ENCODE data around the gene SLC9A9. TPM values are rescaled to one million over a fixed set of nuclear protein-coding genes. Genes with fewer than 3 reads are reported as not detected.

The SLC9A9 gene
- total and polyA plus RNA-seq, 2 experiments from 2014 or later, result 2.2 to 6.8 TPM

DNA sequence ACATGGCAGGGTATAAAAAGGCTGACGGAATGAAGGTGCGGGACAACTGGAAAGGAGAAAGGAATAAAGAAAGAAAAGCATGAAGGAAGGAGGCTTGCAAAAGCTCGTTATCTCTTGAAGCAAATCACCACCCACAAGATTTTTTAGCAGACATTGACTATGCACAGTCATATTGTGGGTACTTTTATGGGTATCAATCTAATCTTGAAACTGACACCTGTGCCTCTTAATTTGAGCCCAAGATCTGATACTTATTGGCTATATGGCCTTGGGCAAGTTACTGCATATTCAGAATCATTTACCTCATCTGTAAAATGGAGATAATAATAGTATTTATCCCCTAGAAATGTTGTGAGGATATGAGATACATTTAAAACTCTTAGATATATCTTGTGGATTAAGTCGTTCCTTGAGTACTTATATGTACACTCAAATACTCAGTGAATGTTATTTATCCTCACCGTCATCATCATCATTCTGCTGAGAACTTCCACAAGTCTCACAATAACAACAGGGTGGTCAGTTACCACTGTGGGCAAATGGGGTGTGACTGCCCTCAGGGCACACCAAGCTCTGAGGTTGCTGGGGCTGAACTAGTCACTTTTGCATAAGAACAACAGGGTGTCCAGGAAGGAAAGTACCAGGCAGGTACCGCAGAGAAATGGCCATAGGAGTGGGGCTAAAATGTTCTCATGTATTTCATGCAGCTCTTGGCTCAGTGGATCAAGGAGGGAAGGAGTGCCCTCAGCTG, 266.1 kb downstream of the SLC9A9 start:
- DNase-seq (ENCODE audit: low spot score), result no peak
- Histone ChIP-seq H2AFZ (no peak overlapping the region), H3K9me3 (ENCODE audit: low read depth) (no peaks in the 10 kb centered on the region), H3K4me1 (ENCODE audit: insufficient read depth) (peaks cover 3% of the 10 kb centered on the region), H3K36me3 (replicated peaks; ENCODE audit: insufficient read depth, low read depth) (no peaks in the 10 kb centered on the region), H3K79me2 (no peaks in the 10 kb centered on the region), H3K4me2 (no peak overlapping the region), H4K20me1 (ENCODE audit: insufficient read depth, poor library complexity, severe bottlenecking) (no peaks in the 10 kb centered on the region), H3K27me3 (no peaks in the 10 kb centered on the region), H3K9me2 (replicated peaks; ENCODE audit: insufficient read depth) (no peaks in the 10 kb centered on the region), H3K4me3 (no peak overlapping the region), H3K27ac (no peak overlapping the region)
- WGBS (ENCODE audit: low lambda C conversion rate, missing lambda C conversion rate), result 94% methylated on average over 6 of the region's 6 CpGs
- no peak for TF ChIP-seq EZH2phosphoT487 (IDR thresholded peaks at IDR 0.05; ENCODE audit: low read depth, severe bottlenecking, unreplicated experiment)
- TF ChIP-seq, protein P1, sequence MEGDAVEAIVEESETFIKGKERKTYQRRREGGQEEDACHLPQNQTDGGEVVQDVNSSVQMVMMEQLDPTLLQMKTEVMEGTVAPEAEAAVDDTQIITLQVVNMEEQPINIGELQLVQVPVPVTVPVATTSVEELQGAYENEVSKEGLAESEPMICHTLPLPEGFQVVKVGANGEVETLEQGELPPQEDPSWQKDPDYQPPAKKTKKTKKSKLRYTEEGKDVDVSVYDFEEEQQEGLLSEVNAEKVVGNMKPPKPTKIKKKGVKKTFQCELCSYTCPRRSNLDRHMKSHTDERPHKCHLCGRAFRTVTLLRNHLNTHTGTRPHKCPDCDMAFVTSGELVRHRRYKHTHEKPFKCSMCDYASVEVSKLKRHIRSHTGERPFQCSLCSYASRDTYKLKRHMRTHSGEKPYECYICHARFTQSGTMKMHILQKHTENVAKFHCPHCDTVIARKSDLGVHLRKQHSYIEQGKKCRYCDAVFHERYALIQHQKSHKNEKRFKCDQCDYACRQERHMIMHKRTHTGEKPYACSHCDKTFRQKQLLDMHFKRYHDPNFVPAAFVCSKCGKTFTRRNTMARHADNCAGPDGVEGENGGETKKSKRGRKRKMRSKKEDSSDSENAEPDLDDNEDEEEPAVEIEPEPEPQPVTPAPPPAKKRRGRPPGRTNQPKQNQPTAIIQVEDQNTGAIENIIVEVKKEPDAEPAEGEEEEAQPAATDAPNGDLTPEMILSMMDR (IDR thresholded peaks at IDR 0.05; ENCODE audit: poor library complexity), result no peak
- no peak for TF ChIP-seq EZH2 (IDR thresholded peaks at IDR 0.05; ENCODE audit: borderline replicate concordance)

- TF ChIP-seq EZH2phosphoT487 (IDR thresholded peaks at IDR 0.05; ENCODE audit: low read depth, severe bottlenecking, unreplicated experiment) (no peak), EZH2 (IDR thresholded peaks at IDR 0.05; ENCODE audit: borderline replicate concordance) (no peak)
- TF ChIP-seq, protein P1 (IDR thresholded peaks at IDR 0.05; ENCODE audit: poor library complexity), result no peak
- Histone ChIP-seq H3K27ac (no peak overlapping the region), H2AFZ (no peak overlapping the region), H3K27me3 (no peaks in the 10 kb centered on the region), H3K4me2 (no peak overlapping the region), H4K20me1 (ENCODE audit: insufficient read depth, poor library complexity, severe bottlenecking) (no peaks in the 10 kb centered on the region), H3K9me2 (replicated peaks; ENCODE audit: insufficient read depth) (no peaks in the 10 kb centered on the region), H3K9me3 (ENCODE audit: low read depth) (no peaks in the 10 kb centered on the region), H3K79me2 (no peaks in the 10 kb centered on the region), H3K4me3 (no peak overlapping the region), H3K4me1 (ENCODE audit: insufficient read depth) (no peaks in the 10 kb centered on the region), H3K36me3 (replicated peaks; ENCODE audit: insufficient read depth, low read depth) (no peaks in the 10 kb centered on the region)
- no peak for DNase-seq (ENCODE audit: low spot score)
- WGBS (ENCODE audit: low lambda C conversion rate, missing lambda C conversion rate), result 60% methylated on average over 2 of the region's 2 CpGs
Observed at GRCh38 chr3:143578810-143579435, 269.3 kb downstream of the SLC9A9 start.

GRCh38 chr3:143576568-143577270, 271.5 kb downstream of the SLC9A9 start:
- no peaks in the 10 kb centered on the region for H3K27me3 ChIP-seq
- H3K4me1 ChIP-seq (ENCODE audit: insufficient read depth), result no peaks in the 10 kb centered on the region
- H4K20me1 ChIP-seq (ENCODE audit: insufficient read depth, poor library complexity, severe bottlenecking), result no peaks in the 10 kb centered on the region
- H3K9me2 ChIP-seq (replicated peaks; ENCODE audit: insufficient read depth), result no peaks in the 10 kb centered on the region
- H3K36me3 ChIP-seq (replicated peaks; ENCODE audit: insufficient read depth, low read depth), result no peaks in the 10 kb centered on the region
- no peak overlapping the region for H3K4me3 ChIP-seq
- no peak overlapping the region for H3K27ac ChIP-seq
- no peaks in the 10 kb centered on the region for H3K79me2 ChIP-seq
- no peak for DNase-seq (ENCODE audit: low spot score)
- H3K9me3 ChIP-seq (ENCODE audit: low read depth), result no peaks in the 10 kb centered on the region
- TF ChIP-seq EZH2 (IDR thresholded peaks at IDR 0.05; ENCODE audit: borderline replicate concordance) (no peak), EZH2phosphoT487 (IDR thresholded peaks at IDR 0.05; ENCODE audit: low read depth, severe bottlenecking, unreplicated experiment) (no peak)
- TF ChIP-seq, protein P1 (IDR thresholded peaks at IDR 0.05; ENCODE audit: poor library complexity), result no peak
- no peak overlapping the region for H2AFZ ChIP-seq
- 81% methylated on average over 5 of the region's 5 CpGs for WGBS (ENCODE audit: low lambda C conversion rate, missing lambda C conversion rate)
- no peak overlapping the region for H3K4me2 ChIP-seq
